A549 (cell line): ENCODE results near the gene ALDH3B1. TPM values are rescaled to one million over a fixed set of nuclear protein-coding genes. Genes with fewer than 3 reads are reported as not detected.
A peak's percentile ranks its signal among the peaks of the same experiment; 100 is the strongest.

Experiments
- ATAC-seq, 2 experiments: fragments of 200-7000 bp in 1 of 2; fragments of >200 bp in 1 of 2; cut with Nextera tagmentation in 1 of 2; cut with Tn5 transposase in 1 of 2; 3 replicates each; pipeline versions ENCODE4 v1.8.0 to v1.9.1; 2018 to 2020; ENCODE audit warnings: mild to moderate bottlenecking in 1 of 2, moderate library complexity in 1 of 2
- CTCF ChIA-PET: fragments of 300-600 bp; sonication (Branson Sonifier 250); formaldehyde crosslinking; extraction: SDS; loops from one replicate; lab custom pipeline; 2021; ENCODE audit warnings: antibody characterized with exemption, inconsistent platforms; lab: Yijun Ruan, JAX
- POLR2A ChIA-PET: fragments of 350-600 bp; formaldehyde crosslinking; extraction: SDS; loops from one replicate; lab custom pipeline; 2021; ENCODE audit warnings: antibody characterized with exemption, inconsistent platforms; lab: Yijun Ruan, JAX
- DNase-seq, 2 experiments: peaks; one replicate each; pipeline versions ENCODE4 v3.0.0 to v3.0.0-alpha.2; 2011 to 2016; ENCODE audit warnings: low read depth in 1 of 2, low spot score in 1 of 2
- FAIRE-seq: peaks from 2 replicates; lab custom pipeline; 2011; peaks lifted over from hg19 to GRCh38; lab: Jason Lieb, UNC
- H3K27ac ChIP-seq, 2 experiments: fragments of >200 bp; sonication (Bioruptor Twin); formaldehyde crosslinking; 3 replicates each; pipeline ENCODE4 v1.5.1; 2016 to 2017
- H3K4me1 ChIP-seq: fragments of >200 bp; sonication (Bioruptor Twin); formaldehyde crosslinking; 3 replicates; pipeline ENCODE4 v1.6.1; 2016
- H3K4me2 ChIP-seq: fragments of >200 bp; sonication (Bioruptor Twin); formaldehyde crosslinking; 3 replicates; pipeline ENCODE4 v1.6.1; 2016
- H3K4me3 ChIP-seq: fragments of >200 bp; sonication (Bioruptor Twin); formaldehyde crosslinking; 3 replicates; pipeline ENCODE4 v1.5.1; 2016
- H3K9me3 ChIP-seq: fragments of >200 bp; sonication (Bioruptor Twin); formaldehyde crosslinking; 3 replicates; pipeline ENCODE4 v1.6.1; 2016
- CBX2 ChIP-seq: fragments of 200-600 bp; sonication (generic); IDR thresholded peaks from 2 replicates; pipeline ENCODE4 v1.6.1; 2016; ENCODE audit warnings: low read depth, mild to moderate bottlenecking, borderline replicate concordance
- CEBPB ChIP-seq, 2 experiments: fragments of >200 bp in 1 of 2; sonication (Bioruptor Twin) in 1 of 2; formaldehyde crosslinking in 1 of 2; IDR thresholded peaks; 2 replicates each; pipeline ENCODE4 v1.6.1; 2012 to 2016
- CHD2 ChIP-seq: fragments of 150-350 bp; IDR thresholded peaks from 2 replicates; pipeline ENCODE4 v1.6.1; 2014; ENCODE audit warnings: low read length; ENCODE audit not compliant: partially characterized antibody
- CTCF ChIP-seq: fragments of >200 bp; sonication (Bioruptor Twin); formaldehyde crosslinking; IDR thresholded peaks from 3 replicates; pipeline ENCODE4 v1.5.1; 2016
- E2F6 ChIP-seq: IDR thresholded peaks from 2 replicates; pipeline ENCODE4 v1.6.1; 2012; ENCODE audit warnings: low read depth, borderline replicate concordance
- EP300 ChIP-seq, 2 experiments: fragments of >200 bp; sonication (Bioruptor Twin); formaldehyde crosslinking; IDR thresholded peaks; 2 replicates in 1 of 2; 3 replicates in 1 of 2; pipeline ENCODE4 v1.6.1; 2016 to 2017
- FOXS1 ChIP-seq: fragments of 250-450 bp; sonication (Bioruptor Pico); IDR thresholded peaks from 2 replicates; pipeline ENCODE4 v1.5.0; 2020; ENCODE audit warnings: mild to moderate bottlenecking, moderate library complexity
- GATA3 ChIP-seq: IDR thresholded peaks from 2 replicates; pipeline ENCODE4 v1.6.1; 2012; ENCODE audit warnings: borderline replicate concordance
- JUN ChIP-seq, 2 experiments: fragments of >200 bp; sonication (Bioruptor Twin); formaldehyde crosslinking; IDR thresholded peaks; 2 replicates in 1 of 2; 3 replicates in 1 of 2; pipeline ENCODE4 v1.6.1; 2016 to 2017
- KDM1A ChIP-seq: fragments of 200-600 bp; sonication (generic); IDR thresholded peaks from 2 replicates; pipeline ENCODE4 v1.6.1; 2016; ENCODE audit warnings: low read depth, mild to moderate bottlenecking
- KDM5A ChIP-seq: fragments of 200-600 bp; sonication (generic); IDR thresholded peaks from 2 replicates; pipeline ENCODE4 v1.6.1; 2016; ENCODE audit warnings: antibody characterized with exemption, mild to moderate bottlenecking
- MAZ ChIP-seq: fragments of 150-350 bp; IDR thresholded peaks from 2 replicates; pipeline ENCODE4 v1.6.1; 2014; ENCODE audit warnings: antibody characterized with exemption, low read depth, low read length, borderline replicate concordance
- PBX3 ChIP-seq: IDR thresholded peaks from 2 replicates; pipeline ENCODE4 v1.6.1; 2012
- RAD21 ChIP-seq, 2 experiments: fragments of >200 bp in 1 of 2; sonication (Bioruptor Twin) in 1 of 2; formaldehyde crosslinking in 1 of 2; IDR thresholded peaks in 1 of 2; conservative IDR thresholded peaks in 1 of 2; 2 replicates in 1 of 2; 3 replicates in 1 of 2; pipeline ENCODE4 v1.6.1; 2012 to 2018; ENCODE audit warnings: inconsistent platforms in 1 of 2
- REST ChIP-seq: fragments of 200-600 bp; sonication (generic); IDR thresholded peaks from 2 replicates; pipeline ENCODE4 v1.6.1; 2016; ENCODE audit warnings: antibody characterized with exemption, mild to moderate bottlenecking, moderate library complexity
- SMC3 ChIP-seq: fragments of >200 bp; sonication (Bioruptor Twin); formaldehyde crosslinking; IDR thresholded peaks from 3 replicates; pipeline ENCODE4 v1.6.1; 2018; ENCODE audit warnings: inconsistent platforms
- TFCP2L1 ChIP-seq: fragments of 250-450 bp; sonication (Bioruptor Pico); IDR thresholded peaks from 2 replicates; pipeline ENCODE4 v1.5.0; 2021; ENCODE audit warnings: mild to moderate bottlenecking
- TP53 ChIP-seq: fragments of 250-450 bp; sonication (Bioruptor Pico); IDR thresholded peaks from 2 replicates; pipeline ENCODE4 v1.5.0; 2021; ENCODE audit warnings: mild to moderate bottlenecking, moderate library complexity
- ZNF302 ChIP-seq: fragments of 250-450 bp; sonication (Bioruptor Pico); IDR thresholded peaks from 2 replicates; pipeline ENCODE4 v1.9.0; 2021; ENCODE audit warnings: inconsistent platforms, mild to moderate bottlenecking, moderate library complexity
- ZSCAN20 ChIP-seq: fragments of 250-450 bp; sonication (Bioruptor Pico); IDR thresholded peaks from 2 replicates; pipeline ENCODE4 v1.8.0; 2022; ENCODE audit warnings: mild to moderate bottlenecking, moderate library complexity
- WGBS: methylation state at CpG from one replicate; pipeline ENCODE4 v1.1.6; 2017; ENCODE audit errors: missing lambda C conversion rate; 5-methylcytosine and 5-hydroxymethylcytosine counted together
- polyA plus RNA-seq, 4 experiments: library from polyadenylated mRNA; depleted of rRNA in 3 of 4; stranded (reverse); fragments of >200 nt; fragmentation: RNase III in 1 of 4; extraction: RNeasy Plus Mini Kit Qiagen cat#74134 plus additional on column Dnase treatment in 1 of 4; gene quantifications; 2 replicates in 3 of 4; 3 replicates in 1 of 4; pipeline ENCODE4 v1.2.3, GENCODE V29; 2011 to 2017
- TF ChIP-seq, protein P1 (sequence below): IDR thresholded peaks from 2 replicates; pipeline ENCODE4 v1.6.1; 2012
- TF ChIP-seq, protein P2 (sequence below): fragments of 450-650 bp; IDR thresholded peaks from 2 replicates; pipeline ENCODE4 v1.6.1; 2014; ENCODE audit warnings: antibody characterized with exemption

The ALDH3B1 gene
- polyA plus RNA-seq, 2 of the 4 experiments (the other 2 are of a cell fraction): 93.7 to 130 TPM

- Histone ChIP-seq H3K4me3 (no peak overlapping the region), H3K4me2 (peak overlapping the region; percentile 41), H3K4me1 (peaks cover 64% of the 10 kb centered on the region), H3K9me3 (no peaks in the 10 kb centered on the region), H3K27ac (peak overlapping the region; percentile 99 to 100)
- TF ChIP-seq KDM1A (no peak), EP300 (IDR thresholded peaks at IDR 0.05) (no peak), SMC3 (peak; percentile 48), REST (no peak), TFCP2L1 (0 out of 2 replicates have a peak, but pooled peaks have one; percentile 11), CEBPB (IDR thresholded peaks at IDR 0.05) (no peak), CHD2 (no peak), JUN (IDR thresholded peaks at IDR 0.05) (peak in 1 of 2 experiments; percentile 22; a peak in 1 of 5 replicates), GATA3 (no peak), ZNF302 (CRISPR knock-in tag) (no peak), RAD21 (conservative IDR thresholded peaks at IDR 0.05 in 1 of 2, IDR thresholded peaks at IDR 0.05 in 1 of 2) (peak; percentile 30 to 48; a peak in 4 of 5 replicates), FOXS1 (CRISPR knock-in tag) (no peak), CTCF (peak; percentile 44)
- TF ChIP-seq, protein P1, sequence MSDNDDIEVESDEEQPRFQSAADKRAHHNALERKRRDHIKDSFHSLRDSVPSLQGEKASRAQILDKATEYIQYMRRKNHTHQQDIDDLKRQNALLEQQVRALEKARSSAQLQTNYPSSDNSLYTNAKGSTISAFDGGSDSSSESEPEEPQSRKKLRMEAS: peak; percentile 86
- DNase-seq (peak; percentile 70 to 83), FAIRE-seq (peak; percentile 43), ATAC-seq (peak; percentile 53 to 67)
- WGBS: 16% methylated on average over 11 of the region's 11 CpGs
- CTCF ChIA-PET: interaction anchor here (1.2 to 12.3 kb wide), 7 partner anchors 9 to 189 kb away, joined by 3 to 204 read pairs (median 5); partner anchors contain the start of genes ALDH3B1, NDUFS8, TCIRG1 and UNC93B1
- POLR2A ChIA-PET: interaction anchor here (2.8 kb wide), 1 partner anchor 10 kb away, joined by 22 read pairs; the partner anchor contains the start of gene ALDH3B1
Measured at GRCh38 chr11:68020575-68020974, 10.4 kb downstream of the ALDH3B1 start.

GRCh38 chr11:68021167-68021787 is 11.2 kb downstream of the ALDH3B1 start:
- 80% methylated on average over 18 of the region's 27 CpGs for WGBS
- TF ChIP-seq ZSCAN20 (CRISPR knock-in tag): no peak
- TF ChIP-seq CBX2: no peak
- TF ChIP-seq RAD21 (conservative IDR thresholded peaks at IDR 0.05 in 1 of 2, IDR thresholded peaks at IDR 0.05 in 1 of 2): peak; percentile 72 to 75
- TF ChIP-seq CEBPB (IDR thresholded peaks at IDR 0.05): no peak
- no peak; the same call in 1 of the 2 replicates for TF ChIP-seq PBX3
- TF ChIP-seq ZNF302 (CRISPR knock-in tag): no peak
- TF ChIP-seq, protein P1: peak; percentile 46
- TF ChIP-seq, protein P2, sequence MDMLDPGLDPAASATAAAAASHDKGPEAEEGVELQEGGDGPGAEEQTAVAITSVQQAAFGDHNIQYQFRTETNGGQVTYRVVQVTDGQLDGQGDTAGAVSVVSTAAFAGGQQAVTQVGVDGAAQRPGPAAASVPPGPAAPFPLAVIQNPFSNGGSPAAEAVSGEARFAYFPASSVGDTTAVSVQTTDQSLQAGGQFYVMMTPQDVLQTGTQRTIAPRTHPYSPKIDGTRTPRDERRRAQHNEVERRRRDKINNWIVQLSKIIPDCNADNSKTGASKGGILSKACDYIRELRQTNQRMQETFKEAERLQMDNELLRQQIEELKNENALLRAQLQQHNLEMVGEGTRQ: no peak
- TF ChIP-seq CTCF: peak; percentile 45
- TF ChIP-seq KDM5A: no peak
- peak; percentile 1; the same call in 1 of the 2 replicates for TF ChIP-seq TP53 (CRISPR knock-in tag)
- peak; percentile 66 for TF ChIP-seq SMC3
- no peak for TF ChIP-seq MAZ
- no peak for TF ChIP-seq E2F6
- Histone ChIP-seq H3K9me3 (no peaks in the 10 kb centered on the region), H3K4me2 (peak overlapping the region; percentile 41), H3K4me1 (peaks cover 64% of the 10 kb centered on the region), H3K4me3 (no peak overlapping the region), H3K27ac (peak overlapping the region; percentile 99 to 100)
- FAIRE-seq (no peak), ATAC-seq (peak; percentile 53), DNase-seq (peak in 1 of 2 experiments; percentile 81)
- POLR2A ChIA-PET: interaction anchor here (1.0 to 1.8 kb wide), 2 partner anchors 8 to 11 kb away, joined by 6 to 18 read pairs; partner anchors contain the start of gene ALDH3B1
- CTCF ChIA-PET: interaction anchor here (1.0 to 12.3 kb wide), 12 partner anchors 7 to 189 kb away, joined by 3 to 204 read pairs (median 4); partner anchors contain the start of genes ALDH3B1, NDUFS8, TCIRG1 and UNC93B1
